PFSK-1 (cell line): ENCODE results near the gene TICRR.

ENCODE experiments used
- FOXP2 ChIP-seq: optimal IDR thresholded peaks from 2 replicates; pipeline ENCODE3; 2011; ENCODE audit warnings: borderline replicate concordance, control low read depth, inconsistent platforms; ENCODE audit not compliant: insufficient read depth; ENCODE audit errors: extremely low read length, extremely low read depth
- POLR2AphosphoS5 ChIP-seq: IDR thresholded peaks from 2 replicates; pipeline ENCODE4 v1.6.1; 2012; ENCODE audit warnings: low read depth, mild to moderate bottlenecking, control low read depth, low read length, moderate library complexity
- SIN3A ChIP-seq: IDR thresholded peaks from 2 replicates; pipeline ENCODE4 v1.6.1; 2012; ENCODE audit warnings: mild to moderate bottlenecking, low read length, moderate library complexity, borderline replicate concordance; ENCODE audit not compliant: insufficient read depth
- TAF1 ChIP-seq: IDR thresholded peaks from 2 replicates; pipeline ENCODE4 v1.6.1; 2012; ENCODE audit warnings: low read length, control low read depth, borderline replicate concordance; ENCODE audit not compliant: insufficient read depth
- TF ChIP-seq, protein P1 (sequence below), 2 experiments: IDR thresholded peaks; 2 replicates each; pipeline versions ENCODE4 v1.6.1 to v1.8.0; 2011 to 2012; ENCODE audit warnings: low read depth in 2 of 2, low read length in 2 of 2, control low read depth in 1 of 2, inconsistent platforms in 1 of 2, mild to moderate bottlenecking in 1 of 2, moderate library complexity in 1 of 2; ENCODE audit not compliant: insufficient read depth in 1 of 2

The TICRR gene

GRCh38 chr15:89657686-89658200, 82.5 kb downstream of the TICRR start:
- no peak for TF ChIP-seq SIN3A
- no peak for TF ChIP-seq TAF1
- TF ChIP-seq POLR2AphosphoS5: no peak
- no peak for TF ChIP-seq FOXP2
- TF ChIP-seq, protein P1, sequence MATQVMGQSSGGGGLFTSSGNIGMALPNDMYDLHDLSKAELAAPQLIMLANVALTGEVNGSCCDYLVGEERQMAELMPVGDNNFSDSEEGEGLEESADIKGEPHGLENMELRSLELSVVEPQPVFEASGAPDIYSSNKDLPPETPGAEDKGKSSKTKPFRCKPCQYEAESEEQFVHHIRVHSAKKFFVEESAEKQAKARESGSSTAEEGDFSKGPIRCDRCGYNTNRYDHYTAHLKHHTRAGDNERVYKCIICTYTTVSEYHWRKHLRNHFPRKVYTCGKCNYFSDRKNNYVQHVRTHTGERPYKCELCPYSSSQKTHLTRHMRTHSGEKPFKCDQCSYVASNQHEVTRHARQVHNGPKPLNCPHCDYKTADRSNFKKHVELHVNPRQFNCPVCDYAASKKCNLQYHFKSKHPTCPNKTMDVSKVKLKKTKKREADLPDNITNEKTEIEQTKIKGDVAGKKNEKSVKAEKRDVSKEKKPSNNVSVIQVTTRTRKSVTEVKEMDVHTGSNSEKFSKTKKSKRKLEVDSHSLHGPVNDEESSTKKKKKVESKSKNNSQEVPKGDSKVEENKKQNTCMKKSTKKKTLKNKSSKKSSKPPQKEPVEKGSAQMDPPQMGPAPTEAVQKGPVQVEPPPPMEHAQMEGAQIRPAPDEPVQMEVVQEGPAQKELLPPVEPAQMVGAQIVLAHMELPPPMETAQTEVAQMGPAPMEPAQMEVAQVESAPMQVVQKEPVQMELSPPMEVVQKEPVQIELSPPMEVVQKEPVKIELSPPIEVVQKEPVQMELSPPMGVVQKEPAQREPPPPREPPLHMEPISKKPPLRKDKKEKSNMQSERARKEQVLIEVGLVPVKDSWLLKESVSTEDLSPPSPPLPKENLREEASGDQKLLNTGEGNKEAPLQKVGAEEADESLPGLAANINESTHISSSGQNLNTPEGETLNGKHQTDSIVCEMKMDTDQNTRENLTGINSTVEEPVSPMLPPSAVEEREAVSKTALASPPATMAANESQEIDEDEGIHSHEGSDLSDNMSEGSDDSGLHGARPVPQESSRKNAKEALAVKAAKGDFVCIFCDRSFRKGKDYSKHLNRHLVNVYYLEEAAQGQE (IDR thresholded peaks at IDR 0.05; ENCODE audit: insufficient read depth in 1 of 2, low read depth in 2 of 2, low read length in 2 of 2): no peak

DNA sequence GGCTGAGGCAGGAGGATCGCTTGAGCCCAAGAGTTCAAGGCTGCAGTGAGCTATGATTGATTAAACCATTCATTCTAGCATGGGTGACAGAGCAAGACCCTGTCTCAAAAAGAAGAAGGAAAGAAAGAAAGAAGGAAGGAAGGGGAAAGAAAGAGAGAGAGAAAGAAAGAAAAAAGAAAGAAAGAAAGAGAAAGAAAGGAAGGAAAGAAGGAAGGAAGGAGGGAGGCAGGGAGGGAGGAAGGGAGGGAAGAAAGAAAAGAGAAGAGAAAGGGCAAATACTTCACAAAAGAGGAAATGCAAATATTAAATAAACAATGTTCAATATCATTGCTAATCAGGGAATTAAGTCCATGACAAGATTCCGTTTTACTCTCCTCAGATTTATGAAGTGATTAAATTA, 84.0 kb downstream of the TICRR start:
- no peak for TF ChIP-seq FOXP2
- no peak for TF ChIP-seq TAF1
- no peak for TF ChIP-seq SIN3A
- no peak for TF ChIP-seq POLR2AphosphoS5
- TF ChIP-seq, protein P1 (IDR thresholded peaks at IDR 0.05; ENCODE audit: insufficient read depth in 1 of 2, low read depth in 2 of 2, low read length in 2 of 2): no peak

DNA sequence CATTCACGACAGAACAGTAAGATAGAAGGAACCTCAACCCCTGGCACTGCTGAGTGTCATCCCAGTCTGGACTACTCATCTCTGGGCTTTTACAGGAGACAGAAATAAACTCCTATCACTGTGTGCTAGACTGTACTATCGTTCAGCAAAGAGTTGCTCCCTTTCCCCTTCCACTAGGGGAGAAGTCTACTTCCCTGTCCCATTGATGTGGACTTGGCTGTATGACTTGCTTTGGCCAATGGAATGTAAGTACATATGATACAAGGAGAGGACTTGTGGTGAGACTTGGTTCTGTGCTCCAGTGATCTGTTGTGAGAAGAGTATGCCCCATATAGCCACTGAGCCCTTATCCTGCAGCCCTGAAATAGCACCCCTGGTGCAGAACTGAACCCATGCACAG, 85.3 kb downstream of the TICRR start:
- TF ChIP-seq POLR2AphosphoS5 (no peak), SIN3A (no peak), FOXP2 (no peak), TAF1 (no peak)
- TF ChIP-seq, protein P1 (IDR thresholded peaks at IDR 0.05; ENCODE audit: insufficient read depth in 1 of 2, low read depth in 2 of 2, low read length in 2 of 2): no peak

DNA sequence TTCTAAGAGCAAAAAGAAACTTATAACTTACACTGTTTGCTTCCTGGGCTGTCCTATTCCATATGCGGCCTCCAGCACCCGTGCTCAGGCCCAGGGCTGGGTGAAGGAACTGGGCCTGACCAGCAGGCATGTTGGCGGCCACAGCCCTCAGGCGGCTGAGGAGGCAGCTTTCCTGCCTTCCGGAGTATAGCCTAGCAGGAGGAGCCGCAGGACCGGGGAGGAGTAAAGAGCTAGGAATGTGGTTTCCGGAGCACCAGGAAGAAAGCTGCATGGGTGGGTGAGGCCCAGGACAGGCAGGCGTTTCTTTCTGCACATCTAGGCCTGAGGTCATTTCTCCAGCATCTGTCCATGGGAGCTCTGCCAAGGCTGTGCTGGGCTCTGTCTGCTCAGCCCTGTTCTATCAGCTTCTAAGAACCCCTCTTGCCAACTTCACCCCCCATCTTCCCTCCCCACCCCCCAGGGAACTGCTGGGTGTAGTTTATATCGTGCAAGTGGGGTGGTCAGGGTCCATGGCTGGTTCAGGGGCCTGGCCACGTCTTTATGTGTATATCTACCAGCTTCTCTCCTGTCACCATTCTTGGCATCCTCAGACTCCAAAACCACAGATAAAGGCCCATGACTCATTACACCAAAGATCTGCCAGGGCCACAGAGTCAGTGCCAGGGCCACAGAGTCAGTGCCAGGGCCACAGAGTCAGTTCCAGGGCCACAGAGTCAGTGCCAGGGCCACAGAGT, 87.8 kb downstream of the TICRR start:
- peak; percentile 89 for TF ChIP-seq POLR2AphosphoS5
- no peak for TF ChIP-seq SIN3A
- TF ChIP-seq, protein P1 (IDR thresholded peaks at IDR 0.05; ENCODE audit: insufficient read depth in 1 of 2, low read depth in 2 of 2, low read length in 2 of 2): peak in 1 of 2 experiments; percentile 34; a peak in 1 of 4 replicates
- TF ChIP-seq FOXP2: no peak
